DOHH2 (cell line): Measurements from ENCODE around the gene MXRA7.

Source experiments
- CTCF ChIP-seq: fragments of 200-600 bp; sonication (generic); IDR thresholded peaks from one replicate; pipeline ENCODE4 v1.5.1; 2014; ENCODE audit warnings: antibody characterized with exemption, mild to moderate bottlenecking, low read depth, low read length; ENCODE audit not compliant: poor library complexity, severe bottlenecking
- EZH2phosphoT487 ChIP-seq: fragments of 200-600 bp; sonication (generic); IDR thresholded peaks from 2 replicates; pipeline ENCODE4 v1.6.1; 2017; ENCODE audit warnings: borderline replicate concordance, mild to moderate bottlenecking, antibody characterized with exemption, low read length, moderate library complexity, mixed read lengths

DNA sequence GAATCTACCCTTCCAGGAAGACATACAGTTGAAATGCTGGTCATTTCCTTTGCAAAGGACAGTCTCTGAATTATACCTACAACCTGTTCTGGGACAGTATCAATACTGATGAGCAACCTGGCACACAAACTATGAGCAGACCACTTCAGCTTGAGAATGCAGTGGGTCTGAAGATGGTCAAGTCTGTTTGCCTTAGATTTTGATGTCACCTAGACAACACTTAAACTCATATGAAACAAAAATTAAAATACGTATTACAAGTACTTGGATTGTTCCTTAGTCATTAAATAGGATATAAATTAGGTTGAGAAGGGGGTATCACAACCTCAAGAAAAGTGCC is 22.8 kb upstream of the MXRA7 start:
- TF ChIP-seq CTCF (no peak), EZH2phosphoT487 (no peak)
